HG02870 (cell line): ENCODE measurements around the gene PRXL2C.
"Not testable (repeated sequence)": the region's sequence is repeated elsewhere in the genome, so short reads cannot be mapped to it uniquely, and the experiment has no call there.

Experiments
- ATAC-seq: cut with Tn5 transposase; IDR thresholded peaks from one replicate; pipeline ENCODE4 v1.9.1; 2021; ENCODE audit warnings: mild to moderate bottlenecking, moderate library complexity; ENCODE audit not compliant: unreplicated experiment

The PRXL2C gene, protein sequence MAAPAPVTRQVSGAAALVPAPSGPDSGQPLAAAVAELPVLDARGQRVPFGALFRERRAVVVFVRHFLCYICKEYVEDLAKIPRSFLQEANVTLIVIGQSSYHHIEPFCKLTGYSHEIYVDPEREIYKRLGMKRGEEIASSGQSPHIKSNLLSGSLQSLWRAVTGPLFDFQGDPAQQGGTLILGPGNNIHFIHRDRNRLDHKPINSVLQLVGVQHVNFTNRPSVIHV

DNA sequence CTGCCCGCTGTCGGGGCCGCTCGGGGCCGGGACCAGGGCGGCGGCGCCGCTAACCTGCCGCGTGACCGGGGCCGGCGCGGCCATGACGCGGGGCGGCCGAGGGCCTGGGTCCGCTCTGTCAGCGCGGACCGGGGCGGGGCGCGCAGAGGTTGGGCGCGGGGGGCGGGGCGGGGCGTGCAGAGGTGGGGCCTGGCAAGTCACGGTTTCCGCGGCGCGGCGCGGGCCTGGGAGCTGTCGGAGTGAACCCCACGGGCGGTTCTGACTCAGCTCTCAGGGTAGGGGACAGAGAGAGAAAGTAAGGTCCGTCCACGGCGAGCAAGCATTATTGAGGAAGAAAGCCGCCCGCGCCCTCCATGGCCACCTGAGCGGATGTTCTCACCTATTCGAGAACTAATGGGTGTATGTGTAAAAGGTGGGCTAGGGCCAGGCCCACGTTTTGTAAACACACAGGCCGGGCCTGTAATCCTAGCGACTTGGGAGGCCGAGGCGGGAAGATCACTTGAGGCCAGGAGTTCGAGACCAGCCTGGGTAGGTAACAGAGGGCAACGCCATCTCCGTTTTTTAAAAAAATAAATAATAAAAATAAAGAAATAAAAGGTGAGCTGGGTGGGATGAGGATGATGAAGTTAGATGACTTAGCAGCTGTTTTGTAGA, at the start of gene PRXL2C:
Gene PRXL2C, minus strand, starts transcription at position 120 of the 654 bp plus-strand sequence. Its CDS starts 36 bp downstream, at position 84.
- peak; percentile 57 for ATAC-seq

DNA sequence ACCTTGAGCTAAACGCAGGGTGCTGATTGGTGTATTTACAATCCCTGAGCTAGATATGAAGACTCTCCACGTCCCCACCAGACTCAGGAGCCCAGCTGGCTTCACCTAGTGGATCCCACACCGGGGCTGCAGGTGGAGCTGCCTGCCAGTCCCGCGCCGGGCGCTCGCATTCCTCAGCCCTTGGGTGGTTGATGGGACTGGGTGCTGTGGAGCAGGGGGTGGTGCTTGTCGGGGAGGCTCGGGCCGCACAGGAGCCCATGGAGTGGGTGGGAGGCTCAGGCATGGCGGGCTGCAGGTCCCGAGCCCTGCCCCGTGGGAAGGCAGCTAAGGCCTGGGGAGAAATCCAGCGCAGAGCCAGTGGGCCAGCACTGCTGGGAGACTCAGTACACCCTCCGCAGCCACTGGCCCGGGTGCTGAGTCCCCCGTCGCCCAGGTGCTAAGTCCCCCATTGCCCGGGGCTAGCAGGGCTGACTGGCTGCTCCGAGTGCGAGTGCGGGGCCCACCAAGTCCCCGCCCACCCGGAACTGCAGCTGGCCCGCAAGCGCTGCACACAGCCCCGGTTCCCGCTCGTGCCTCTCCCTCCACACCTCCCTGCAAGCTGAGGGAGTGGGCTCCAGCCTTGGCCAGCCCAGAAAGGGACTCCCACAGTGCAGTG, 45.7 kb upstream of the PRXL2C start:
- ATAC-seq = not testable (repeated sequence)

DNA sequence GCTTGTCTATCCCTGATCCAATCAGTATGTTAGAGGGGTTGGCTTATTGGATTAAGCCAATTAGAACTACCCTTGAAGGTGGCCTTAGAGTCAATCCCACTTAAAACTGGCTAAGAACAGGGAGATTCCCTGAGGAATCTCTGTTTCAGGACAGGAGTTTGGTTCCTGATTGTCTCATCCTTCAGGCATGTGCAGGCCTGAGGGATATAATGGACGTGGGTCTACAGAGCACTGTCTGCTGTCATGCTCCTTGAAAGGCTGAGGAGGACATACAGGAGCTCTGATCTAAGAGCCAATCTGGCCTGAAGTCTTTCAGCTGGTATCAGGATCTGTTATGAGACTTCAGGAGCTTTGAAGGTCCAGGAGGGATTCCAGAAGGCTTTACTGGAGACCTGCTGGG, 36.2 kb upstream of the PRXL2C start:
- ATAC-seq = no peak

DNA sequence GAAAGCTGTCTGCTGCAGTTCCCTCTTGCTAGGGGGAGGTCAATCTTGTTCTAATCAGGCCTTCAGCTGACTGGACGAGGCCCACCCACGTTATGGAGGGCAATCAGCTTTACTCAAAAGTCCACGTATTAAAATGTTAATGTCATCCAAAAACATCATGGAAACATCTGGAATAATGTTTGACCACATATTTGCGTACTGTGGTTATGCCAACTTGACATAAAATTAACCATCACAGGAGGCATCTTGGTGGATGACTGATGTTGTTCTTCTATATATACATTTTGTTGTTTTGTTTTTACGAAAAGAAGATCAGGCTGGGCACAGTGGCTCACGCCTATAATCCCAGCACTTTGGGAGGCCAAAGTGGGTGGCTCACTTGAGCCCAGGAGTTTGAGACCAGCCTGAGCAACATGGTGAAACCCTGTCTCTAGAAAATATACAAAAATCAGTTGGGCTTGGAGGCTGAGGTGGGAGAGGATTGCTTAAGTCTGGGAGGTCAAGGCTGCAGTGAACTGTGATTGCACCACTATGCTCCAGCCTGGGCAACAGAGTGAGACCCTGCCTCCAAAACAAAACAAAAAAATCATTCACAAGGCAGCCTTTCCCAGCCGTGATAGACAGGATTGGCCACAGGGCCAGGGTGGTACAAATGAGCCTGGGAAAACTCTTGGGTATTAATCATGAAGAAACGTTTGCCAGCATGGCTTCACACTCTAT, 33.8 kb upstream of the PRXL2C start:
- ATAC-seq = no peak

DNA sequence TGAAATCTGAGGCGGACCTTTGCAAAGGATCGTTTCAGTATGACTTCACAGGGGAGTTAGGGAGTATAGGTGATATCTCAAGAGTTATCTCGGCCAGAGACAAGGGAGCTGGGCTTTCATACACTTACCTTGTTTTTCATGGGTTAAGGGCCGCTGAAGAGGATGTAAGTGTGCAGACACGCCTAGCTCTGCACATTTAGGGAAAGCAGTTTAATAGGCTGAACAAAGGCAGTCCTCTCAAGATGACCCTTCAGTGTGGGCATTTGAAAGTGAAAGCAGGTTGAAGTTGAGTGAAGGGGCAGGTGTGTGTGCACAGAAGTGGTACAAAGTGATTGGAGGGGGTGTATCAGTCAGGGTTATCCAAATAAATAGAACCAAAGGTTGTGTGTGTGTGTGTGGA, 33.1 kb upstream of the PRXL2C start:
- ATAC-seq = no peak

DNA sequence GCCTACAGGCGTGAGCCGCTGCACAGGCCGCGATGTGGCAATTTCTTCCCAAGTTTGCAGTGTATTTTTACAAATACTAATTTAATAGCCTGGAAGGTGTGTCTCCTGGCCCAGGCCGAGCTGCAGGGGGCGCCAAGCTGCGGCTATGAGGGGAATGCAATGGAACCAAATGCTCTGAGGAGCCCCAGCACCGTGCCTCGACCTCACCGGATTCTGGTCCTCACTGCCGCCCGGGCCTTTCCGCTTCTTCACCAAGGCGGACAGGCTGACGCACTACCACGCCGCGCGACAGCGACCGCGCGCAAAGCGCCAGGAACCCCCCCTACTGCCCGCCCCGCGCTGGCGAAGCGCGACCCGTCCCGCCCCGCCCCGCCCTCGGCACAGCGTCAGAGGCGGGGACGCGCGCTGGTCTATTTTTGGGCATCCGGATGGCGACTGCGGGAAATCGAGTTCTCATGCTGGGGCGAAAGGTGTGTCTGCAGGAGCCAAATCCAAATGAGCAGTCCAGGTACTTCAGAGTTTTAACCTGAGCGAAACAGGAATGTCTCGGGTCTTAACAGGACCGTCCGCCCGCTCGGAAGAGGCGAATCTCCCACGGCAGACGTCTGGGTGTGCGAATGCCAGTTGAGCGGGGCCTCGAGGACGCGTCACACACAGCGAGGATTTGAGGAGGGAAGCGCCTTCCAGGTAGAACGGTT, 31.7 kb upstream of the PRXL2C start:
- no peak for ATAC-seq

DNA sequence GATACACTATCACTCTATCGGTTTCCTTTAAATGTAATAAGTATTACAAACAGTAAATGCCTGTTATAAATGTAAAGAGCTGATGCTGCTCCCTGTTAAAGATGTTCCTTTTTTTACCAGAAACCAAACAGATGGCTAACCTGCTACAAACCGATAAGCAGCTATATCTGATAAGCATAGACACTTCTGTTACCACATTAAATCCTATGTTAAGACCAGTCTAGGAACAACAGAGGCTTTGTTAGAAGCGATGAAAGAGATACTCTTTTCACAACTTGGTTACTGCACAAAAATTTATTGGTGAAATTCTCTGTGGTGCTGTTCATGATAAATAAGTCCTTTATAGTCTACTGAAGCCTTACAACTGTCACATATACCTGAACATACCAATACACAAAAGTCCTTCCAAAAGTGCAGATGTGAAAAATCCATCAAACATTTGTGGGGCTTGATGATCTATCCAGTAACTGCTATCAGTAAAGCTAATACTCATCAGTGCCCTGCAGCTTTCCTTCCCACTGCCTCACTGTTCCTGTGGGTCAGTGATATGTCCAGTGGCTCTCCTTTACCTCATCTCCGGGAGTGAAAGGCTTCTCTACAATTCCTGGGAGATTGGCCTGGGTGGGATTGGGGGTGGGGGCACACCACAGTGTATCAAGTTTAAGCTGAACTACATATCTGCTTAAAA, 25.8 kb upstream of the PRXL2C start:
- ATAC-seq = no peak

DNA sequence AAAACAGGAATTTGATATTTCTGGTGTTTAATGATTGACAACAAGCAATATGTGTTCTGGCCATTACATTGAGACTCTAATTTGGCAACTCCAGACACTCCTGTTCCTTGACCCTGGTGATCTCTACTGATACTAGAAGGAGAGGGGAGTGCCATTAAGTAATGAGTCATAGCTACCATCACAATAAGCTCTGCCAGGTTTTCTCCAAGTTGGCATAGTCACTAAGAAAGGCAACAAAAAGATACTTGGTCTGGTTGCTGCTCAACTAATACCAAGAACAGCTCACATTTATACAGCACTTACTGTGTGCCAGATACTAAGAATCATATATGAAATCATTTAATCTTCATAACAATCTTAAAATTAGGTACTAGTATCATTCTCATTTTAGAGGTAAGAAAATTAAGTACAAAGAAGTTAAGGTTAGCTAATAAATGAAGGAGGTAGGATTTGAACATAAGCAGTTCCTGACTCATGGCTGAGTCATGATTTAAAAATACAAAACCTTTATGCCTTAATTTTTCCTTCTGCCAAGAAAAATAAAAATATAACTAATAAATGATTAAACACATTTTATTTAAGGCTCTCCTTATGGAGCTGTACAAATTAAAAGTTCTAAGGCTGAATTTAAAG, 19.9 kb upstream of the PRXL2C start:
- no peak for ATAC-seq

DNA sequence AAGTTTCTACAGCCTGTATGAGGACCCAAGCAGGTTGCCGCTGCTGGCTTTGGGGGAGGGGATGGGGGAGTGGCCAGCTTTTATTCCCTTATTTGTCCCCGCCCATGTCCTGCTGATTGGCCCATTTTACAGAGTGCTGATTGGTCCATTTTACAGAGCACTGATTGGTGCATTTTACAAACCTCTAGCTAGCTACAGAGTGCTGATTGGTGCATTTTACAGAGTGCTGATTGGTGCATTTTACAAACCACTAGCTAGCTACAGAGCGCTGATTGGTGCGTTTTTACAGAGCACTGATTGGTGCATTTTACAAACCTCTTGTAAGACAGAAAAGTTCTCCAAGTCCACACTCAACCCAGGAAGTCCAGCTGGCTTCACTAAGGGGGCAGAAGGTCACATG, 18.7 kb upstream of the PRXL2C start:
- ATAC-seq = not testable (repeated sequence)

DNA sequence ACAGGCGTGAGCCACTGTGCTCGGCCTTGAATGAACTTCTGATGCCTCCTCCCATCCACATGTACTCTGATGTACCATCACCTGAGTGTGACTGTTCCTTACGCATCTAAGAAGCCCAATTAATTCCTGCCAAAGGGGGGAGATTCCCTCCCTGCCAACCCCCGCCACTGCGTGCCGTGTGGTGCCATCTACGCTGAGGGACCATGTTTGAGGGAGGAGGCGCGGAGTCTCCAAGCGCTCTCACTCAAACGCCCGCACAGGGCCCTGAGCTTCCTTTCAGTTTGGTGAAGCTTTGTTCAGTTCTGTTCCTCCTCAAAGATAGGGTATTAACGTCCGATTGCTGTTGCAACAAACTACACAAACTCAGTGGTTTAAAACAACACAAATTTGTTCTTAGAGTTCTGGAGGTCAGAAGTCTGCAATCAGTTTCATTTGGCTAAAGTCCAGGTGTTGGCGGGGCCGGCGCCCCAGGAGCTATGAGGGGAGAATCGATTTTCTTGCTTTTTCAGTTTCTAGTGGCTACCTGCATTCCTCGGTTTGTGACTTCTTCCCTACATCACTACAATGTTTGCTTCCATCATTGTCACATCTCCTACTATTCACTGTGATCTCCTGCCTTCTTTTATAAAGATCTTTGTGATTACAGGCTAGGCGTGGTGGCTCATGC, 13.9 kb upstream of the PRXL2C start:
- ATAC-seq = no peak

DNA sequence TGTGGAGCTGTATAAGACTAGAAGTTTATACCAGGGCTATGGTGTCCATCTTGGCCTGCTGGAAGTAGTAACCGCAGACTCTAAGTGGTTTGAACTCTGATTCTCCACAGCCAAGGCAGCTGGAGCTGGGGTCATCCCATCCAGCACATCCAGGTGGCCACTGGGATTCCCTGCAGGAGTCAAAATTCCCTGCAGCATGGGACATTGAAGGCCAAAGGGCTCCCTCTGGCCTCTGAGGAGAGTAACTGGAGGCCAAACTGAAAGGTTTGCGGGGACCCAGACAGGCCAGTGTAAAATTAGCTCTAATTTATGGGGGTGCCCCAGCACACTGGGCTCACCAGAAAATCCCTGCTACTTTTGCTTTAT, 12.2 kb upstream of the PRXL2C start:
- no peak for ATAC-seq

DNA sequence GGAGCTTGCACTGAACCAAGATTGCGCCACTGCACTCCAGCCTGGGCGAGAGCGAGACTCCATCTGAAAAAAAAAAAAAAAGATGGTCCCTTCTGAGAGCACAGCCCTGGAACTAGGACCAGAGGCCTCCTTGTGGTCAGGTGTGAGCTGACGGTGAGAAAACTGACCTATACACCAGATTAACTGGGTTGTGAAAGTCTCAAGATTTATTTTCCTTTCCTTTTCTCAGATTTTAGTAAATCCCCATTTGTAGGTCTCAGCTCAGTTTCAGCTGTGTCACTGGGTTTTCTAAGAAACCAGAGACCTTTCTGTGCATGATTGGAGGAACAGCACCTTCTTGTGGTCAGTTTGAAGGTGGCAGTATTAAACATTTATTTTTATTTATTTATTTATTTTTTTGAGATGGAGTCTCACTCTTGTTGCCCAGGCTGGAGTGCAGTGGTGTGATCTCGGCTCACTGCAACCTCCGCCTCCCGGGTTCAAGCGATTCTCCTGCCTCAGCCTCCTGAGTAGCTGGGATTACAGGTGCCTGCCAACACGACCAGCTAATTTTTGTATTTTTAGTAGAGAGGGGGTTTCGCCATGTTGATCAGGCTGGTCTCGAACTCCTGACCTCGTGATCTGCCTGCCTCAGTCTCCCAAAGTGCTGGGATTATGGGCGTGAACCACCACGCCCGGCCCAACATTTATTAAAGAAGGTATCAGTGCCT, 11.7 kb upstream of the PRXL2C start:
- not testable (repeated sequence) for ATAC-seq

DNA sequence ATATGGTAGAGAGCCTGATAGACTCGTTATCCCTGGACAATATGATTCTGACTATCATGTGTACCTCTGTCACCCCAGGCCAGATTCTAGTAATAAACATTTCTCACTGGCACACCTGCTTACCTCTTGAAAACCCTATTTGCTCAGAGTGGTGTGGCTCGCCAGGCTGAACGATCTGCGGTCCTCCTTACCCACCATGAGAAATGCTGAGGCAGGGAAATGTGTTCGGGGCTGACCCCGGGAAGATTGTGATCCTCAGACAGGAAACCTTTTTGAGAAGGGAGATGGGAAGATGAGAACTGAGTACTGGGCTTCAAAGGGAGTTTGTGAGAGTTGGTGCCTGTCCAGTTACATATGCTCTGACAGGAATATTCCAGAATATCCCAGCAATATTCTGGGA, 10.7 kb upstream of the PRXL2C start:
- ATAC-seq = no peak

DNA sequence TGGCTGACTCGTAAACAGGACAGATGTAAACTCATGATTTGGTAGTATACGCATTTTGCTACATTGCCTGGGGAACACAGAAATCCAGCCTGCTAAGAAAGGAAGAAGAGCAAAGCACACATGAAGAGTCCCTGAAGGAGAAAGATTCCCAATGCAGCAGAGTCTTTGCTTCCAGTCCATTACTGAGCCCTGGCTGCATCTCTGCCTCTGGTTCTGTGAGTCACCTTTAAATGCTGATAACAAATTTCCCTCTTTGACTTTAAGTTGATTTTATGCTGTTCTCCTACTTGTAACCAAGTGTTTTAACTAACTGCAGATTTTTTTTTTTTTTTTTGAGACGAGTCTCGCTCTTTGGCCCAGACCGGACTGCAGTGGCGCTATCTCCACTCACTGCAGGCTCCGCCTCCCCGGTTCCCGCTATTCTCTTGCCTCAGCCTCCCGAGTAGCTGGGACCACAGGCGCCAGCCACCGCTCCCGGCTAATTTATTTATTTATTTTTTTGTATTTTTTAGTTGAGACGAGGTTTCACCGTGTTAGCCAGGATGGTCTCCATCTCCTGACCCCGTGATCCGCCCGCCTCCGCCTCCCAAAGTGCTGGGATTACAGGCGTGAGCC, 8.5 kb upstream of the PRXL2C start:
- ATAC-seq = no peak

DNA sequence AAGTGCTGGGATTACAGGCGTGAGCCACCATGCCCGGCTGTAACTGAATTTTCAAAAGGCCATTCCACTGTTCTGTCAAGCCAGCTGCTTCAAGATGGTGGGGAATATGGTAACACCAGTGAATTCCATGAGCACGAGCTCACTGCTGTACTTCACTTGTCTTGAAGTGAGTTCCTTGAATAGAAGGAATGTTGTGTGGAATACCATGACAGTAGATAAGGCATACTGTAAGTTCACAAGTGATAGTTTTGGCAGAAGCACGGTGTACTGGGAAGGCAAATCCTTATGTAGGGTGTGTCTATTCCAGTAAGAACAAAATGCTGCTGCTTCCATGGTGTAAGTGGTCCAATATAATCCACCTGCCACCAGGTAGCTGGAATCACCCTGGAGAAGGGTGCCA, 6.6 kb upstream of the PRXL2C start:
- ATAC-seq = no peak

DNA sequence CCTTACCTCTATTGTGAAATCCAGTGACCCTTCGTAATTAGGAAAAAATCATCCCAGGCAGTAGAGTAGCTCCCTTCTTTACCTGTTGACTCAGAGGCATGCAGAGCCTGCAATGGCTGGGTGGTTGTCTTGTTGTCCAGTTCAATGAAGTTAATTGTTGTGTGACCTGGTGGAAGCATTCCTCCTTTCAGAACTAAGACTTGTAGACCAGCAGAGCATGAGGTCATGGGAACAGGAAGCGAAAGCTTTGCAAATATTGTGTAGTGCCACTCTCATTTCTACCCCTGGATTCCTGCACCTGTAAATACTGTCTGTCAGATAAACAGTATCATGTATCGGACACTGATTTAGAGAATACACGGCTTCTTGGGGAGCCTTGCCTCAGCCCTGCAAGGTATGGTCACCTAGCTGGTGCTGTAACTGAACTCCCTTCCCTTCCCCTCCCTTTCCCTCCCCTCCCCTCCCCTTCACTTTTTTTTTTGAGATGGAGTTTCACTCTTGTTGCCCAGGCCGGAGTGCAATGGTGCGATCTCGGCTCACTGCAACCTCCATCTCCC, 5.7 kb upstream of the PRXL2C start:
- no peak for ATAC-seq

DNA sequence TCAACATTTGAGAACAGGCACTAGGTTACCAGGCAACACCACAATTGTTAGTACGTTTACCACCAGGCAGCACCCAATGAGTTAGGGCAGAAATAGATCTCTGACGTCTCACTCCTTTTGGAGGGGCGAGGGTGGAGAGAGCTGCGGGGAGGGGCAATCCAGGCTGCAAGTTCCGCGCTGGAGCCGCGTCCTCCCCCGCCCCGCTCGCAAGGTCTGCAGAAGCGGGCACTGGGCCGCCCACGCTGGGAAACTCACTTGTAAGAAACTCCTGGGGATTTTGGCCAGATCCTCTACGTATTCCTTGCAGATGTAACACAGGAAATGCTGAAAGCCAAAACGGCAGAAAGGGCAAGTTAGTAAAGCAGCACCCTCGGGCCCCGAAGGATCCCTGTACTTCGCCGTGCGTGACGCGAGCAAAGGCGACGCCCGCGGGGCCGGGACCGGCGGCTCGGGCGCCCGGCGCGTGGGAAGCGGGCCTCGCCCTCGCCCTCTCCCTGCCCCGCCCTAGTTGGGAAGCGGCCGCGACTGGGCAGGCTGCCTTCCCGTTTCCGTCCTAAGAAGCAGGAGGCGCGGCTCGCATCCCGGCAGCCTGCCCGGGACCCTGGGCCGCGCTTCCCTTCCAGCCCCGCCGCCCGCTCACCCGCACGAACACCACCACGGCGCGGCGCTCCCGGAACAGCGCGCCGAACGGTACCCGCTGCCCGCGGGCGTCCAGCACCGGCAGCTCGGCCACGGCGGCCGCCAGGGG, 493 bp downstream of the PRXL2C start:
- peak; percentile 43 for ATAC-seq
